ENCODE results near the gene KRT15.

Gene KRT15

GRCh38 chr17:41500131-41500911 lies 18.4 kb downstream of the KRT15 start:
- ATAC-seq (ENCODE audit: low read depth), result peak; percentile 89

DNA sequence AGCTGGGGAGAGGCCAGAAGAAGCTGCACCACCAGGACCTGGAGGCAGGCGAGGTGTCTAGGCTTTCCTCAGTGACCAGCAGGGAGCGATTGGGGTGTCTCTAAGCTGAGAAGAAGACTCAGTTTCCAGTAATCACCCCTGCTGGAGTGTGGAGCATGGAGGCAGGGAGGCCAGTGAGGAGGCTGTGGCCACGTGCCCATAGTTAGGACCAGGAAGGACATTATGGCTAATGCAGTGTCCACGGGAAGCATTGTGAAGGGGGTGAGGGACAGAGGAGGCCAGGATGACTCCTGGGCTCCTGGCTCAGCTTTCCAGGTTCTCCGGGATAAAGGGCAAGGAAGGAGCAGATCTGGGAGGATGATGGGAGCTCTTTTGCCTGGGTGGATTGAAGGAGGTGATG lies 19.0 kb downstream of the KRT15 start:
- TF ChIP-seq, protein P1, sequence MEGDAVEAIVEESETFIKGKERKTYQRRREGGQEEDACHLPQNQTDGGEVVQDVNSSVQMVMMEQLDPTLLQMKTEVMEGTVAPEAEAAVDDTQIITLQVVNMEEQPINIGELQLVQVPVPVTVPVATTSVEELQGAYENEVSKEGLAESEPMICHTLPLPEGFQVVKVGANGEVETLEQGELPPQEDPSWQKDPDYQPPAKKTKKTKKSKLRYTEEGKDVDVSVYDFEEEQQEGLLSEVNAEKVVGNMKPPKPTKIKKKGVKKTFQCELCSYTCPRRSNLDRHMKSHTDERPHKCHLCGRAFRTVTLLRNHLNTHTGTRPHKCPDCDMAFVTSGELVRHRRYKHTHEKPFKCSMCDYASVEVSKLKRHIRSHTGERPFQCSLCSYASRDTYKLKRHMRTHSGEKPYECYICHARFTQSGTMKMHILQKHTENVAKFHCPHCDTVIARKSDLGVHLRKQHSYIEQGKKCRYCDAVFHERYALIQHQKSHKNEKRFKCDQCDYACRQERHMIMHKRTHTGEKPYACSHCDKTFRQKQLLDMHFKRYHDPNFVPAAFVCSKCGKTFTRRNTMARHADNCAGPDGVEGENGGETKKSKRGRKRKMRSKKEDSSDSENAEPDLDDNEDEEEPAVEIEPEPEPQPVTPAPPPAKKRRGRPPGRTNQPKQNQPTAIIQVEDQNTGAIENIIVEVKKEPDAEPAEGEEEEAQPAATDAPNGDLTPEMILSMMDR (IDR thresholded peaks at IDR 0.05; ENCODE audit: poor library complexity, severe bottlenecking), result no peak
- no peak overlapping the region for H3K4me3 ChIP-seq (ENCODE audit: severe bottlenecking)
- H3K4me1 ChIP-seq (ENCODE audit: insufficient read depth, poor library complexity, severe bottlenecking), result peaks cover 25% of the 10 kb centered on the region
- H3K9me3 ChIP-seq (ENCODE audit: severe bottlenecking), result no peaks in the 10 kb centered on the region
- H3K36me3 ChIP-seq (ENCODE audit: low read depth), result no peaks in the 10 kb centered on the region
- ATAC-seq (ENCODE audit: low read depth) (no peak), DNase-seq (ENCODE audit: low spot score) (no peak)
- H3K27me3 ChIP-seq (ENCODE audit: insufficient read depth, poor library complexity, severe bottlenecking), result no peaks in the 10 kb centered on the region
- peak overlapping the region; percentile 38 for H3K27ac ChIP-seq (ENCODE audit: poor library complexity, severe bottlenecking)

More at GRCh38 chr17:41500131-41500911, 18.4 kb downstream of the KRT15 start:
- H3K27me3 ChIP-seq (ENCODE audit: insufficient read depth, poor library complexity, severe bottlenecking), result no peaks in the 10 kb centered on the region
- peak overlapping the region; percentile 38 for H3K27ac ChIP-seq (ENCODE audit: poor library complexity, severe bottlenecking)
- no peak for DNase-seq (ENCODE audit: low spot score)
- no peak overlapping the region for H3K4me3 ChIP-seq (ENCODE audit: severe bottlenecking)
- H3K36me3 ChIP-seq (ENCODE audit: low read depth), result no peaks in the 10 kb centered on the region
- TF ChIP-seq, protein P1 (IDR thresholded peaks at IDR 0.05; ENCODE audit: poor library complexity, severe bottlenecking), result no peak
- H3K9me3 ChIP-seq (ENCODE audit: severe bottlenecking), result no peaks in the 10 kb centered on the region
- H3K4me1 ChIP-seq (ENCODE audit: insufficient read depth, poor library complexity, severe bottlenecking), result peaks cover 23% of the 10 kb centered on the region

DNA sequence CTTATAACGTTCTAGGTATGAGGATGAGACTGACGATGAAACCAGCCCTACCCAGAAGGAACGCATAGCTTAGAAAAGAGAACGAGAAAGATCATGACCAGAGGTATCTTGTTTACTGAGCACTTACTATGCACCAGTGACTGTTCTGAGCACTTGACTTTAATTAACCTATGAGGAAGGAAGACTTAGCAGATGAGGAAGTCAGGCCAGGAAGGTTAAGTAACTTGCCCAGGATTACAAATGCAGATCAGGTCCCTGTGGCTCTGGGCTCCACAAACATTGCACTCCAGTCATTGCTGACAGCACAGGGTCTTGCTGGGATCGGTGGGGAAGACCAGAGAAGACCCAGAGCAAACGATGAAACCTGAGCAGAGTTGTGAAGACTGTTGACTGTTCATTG lies 20.4 kb downstream of the KRT15 start:
- ATAC-seq (ENCODE audit: low read depth), result no peak
- Histone ChIP-seq H3K36me3 (ENCODE audit: low read depth) (no peaks in the 10 kb centered on the region), H3K4me1 (ENCODE audit: insufficient read depth, poor library complexity, severe bottlenecking) (peaks cover 30% of the 10 kb centered on the region), H3K27ac (ENCODE audit: poor library complexity, severe bottlenecking) (no peak overlapping the region), H3K27me3 (ENCODE audit: insufficient read depth, poor library complexity, severe bottlenecking) (no peaks in the 10 kb centered on the region), H3K9me3 (ENCODE audit: severe bottlenecking) (no peaks in the 10 kb centered on the region), H3K4me3 (ENCODE audit: severe bottlenecking) (no peak overlapping the region)
- DNase-seq (ENCODE audit: low spot score), result no peak
- TF ChIP-seq, protein P1 (IDR thresholded peaks at IDR 0.05; ENCODE audit: poor library complexity, severe bottlenecking), result no peak

DNA sequence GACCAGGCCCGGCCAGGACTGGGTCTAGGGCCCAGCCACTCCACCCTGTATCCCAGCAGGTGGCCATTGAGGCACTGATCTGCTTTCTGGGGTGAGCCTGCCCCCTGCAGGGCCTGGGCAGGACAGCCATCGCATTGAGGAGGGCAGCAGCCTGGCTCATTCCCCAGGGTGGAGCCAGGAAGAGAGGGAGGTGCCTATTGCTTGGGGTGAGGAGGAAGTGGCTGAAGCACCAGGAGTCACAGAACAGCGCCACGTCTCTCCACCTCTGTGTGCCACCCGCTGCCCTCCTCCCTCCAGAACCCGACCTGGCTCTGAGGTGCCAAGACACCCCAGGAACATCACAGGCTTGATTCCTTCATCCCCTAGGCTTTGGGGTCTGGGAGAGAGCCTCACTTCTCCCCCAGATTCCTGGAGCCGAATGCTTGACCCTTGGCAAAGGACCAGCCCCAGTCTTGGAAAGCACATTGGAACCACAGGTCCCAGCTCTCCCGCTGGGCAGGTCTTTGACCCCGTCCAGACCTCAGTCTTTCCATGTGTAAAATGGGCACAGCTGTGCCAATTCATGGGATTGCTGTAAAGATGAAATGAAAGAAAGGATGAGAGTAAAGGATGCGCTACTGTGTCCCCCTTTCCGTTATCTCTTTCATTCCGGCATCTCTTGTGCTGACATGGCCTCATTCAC lies 21.7 kb downstream of the KRT15 start:
- ATAC-seq (ENCODE audit: low read depth) (peak; percentile 80), DNase-seq (ENCODE audit: low spot score) (no peak)
- Histone ChIP-seq H3K36me3 (ENCODE audit: low read depth) (no peaks in the 10 kb centered on the region), H3K4me3 (ENCODE audit: severe bottlenecking) (no peak overlapping the region), H3K27ac (ENCODE audit: poor library complexity, severe bottlenecking) (no peak overlapping the region), H3K4me1 (ENCODE audit: insufficient read depth, poor library complexity, severe bottlenecking) (peaks cover 30% of the 10 kb centered on the region), H3K27me3 (ENCODE audit: insufficient read depth, poor library complexity, severe bottlenecking) (no peaks in the 10 kb centered on the region), H3K9me3 (ENCODE audit: severe bottlenecking) (no peaks in the 10 kb centered on the region)
- TF ChIP-seq, protein P1 (IDR thresholded peaks at IDR 0.05; ENCODE audit: poor library complexity, severe bottlenecking), result peak; percentile 75

All from RWPE2 (cell line).